ENCODE data around the gene ELAVL3. TPM values are rescaled to one million over a fixed set of nuclear protein-coding genes. Genes with fewer than 3 reads are reported as not detected.

Gene ELAVL3
- total RNA-seq, 1 experiment from 2014 or later: 1.4 TPM

- TF ChIP-seq FOXJ3 (CRISPR knock-in tag; IDR thresholded peaks at IDR 0.05; ENCODE audit: borderline replicate concordance) (no peak), E2F1 (CRISPR knock-in tag; IDR thresholded peaks at IDR 0.05) (no peak), HMGXB4 (CRISPR knock-in tag; IDR thresholded peaks at IDR 0.05) (no peak), PREB (CRISPR knock-in tag; IDR thresholded peaks at IDR 0.05; ENCODE audit: borderline replicate concordance) (no peak), ZNF512 (CRISPR knock-in tag; IDR thresholded peaks at IDR 0.05; ENCODE audit: borderline replicate concordance) (no peak), MYBL2 (CRISPR knock-in tag; IDR thresholded peaks at IDR 0.05) (no peak), E2F5 (CRISPR knock-in tag; IDR thresholded peaks at IDR 0.05) (no peak)
Measured at GRCh38 chr19:11401808-11402543, 78.9 kb downstream of the ELAVL3 start (continued).

Small RNA genes lying within 50 kb of the gene (microRNA-seq; reads per million reads assigned to microRNA genes)
- gene MIR7974 (ENCODE audit: borderline number of aligned reads): 1.0 reads per million

Other genes starting within 250 kb of the ELAVL3 start
- gene ANGPTL8, start 241.4 kb downstream of the ELAVL3 start, total RNA-seq (2021): 0.30 TPM in 1 of 3 replicates, not detected in the others
- 88.8 to 100 TPM (median 90.7 TPM) in 3 replicates for gene DOCK6, start 218.5 kb downstream of the ELAVL3 start, total RNA-seq (2021)
- 0.30 TPM in 1 of 3 replicates, not detected in the others for gene TSPAN16, start 184.9 kb downstream of the ELAVL3 start, total RNA-seq (2021)
- gene RAB3D, start 141.4 kb downstream of the ELAVL3 start, total RNA-seq (2021): 18.9 to 27.8 TPM (median 27.0 TPM) in 3 replicates
- 69.9 to 78.3 TPM (median 76.0 TPM) in 3 replicates for gene TMEM205, start 134.8 kb downstream of the ELAVL3 start, total RNA-seq (2021)
- gene CCDC159, start 134.5 kb downstream of the ELAVL3 start, total RNA-seq (2021): 5.5 to 8.5 TPM (median 6.8 TPM) in 3 replicates
- 7.5 to 9.6 TPM (median 8.4 TPM) in 3 replicates for gene PLPPR2, start 125.6 kb downstream of the ELAVL3 start, total RNA-seq (2021)
- 2.4 to 3.9 TPM (median 3.0 TPM) in 3 replicates for gene SWSAP1, start 106.4 kb downstream of the ELAVL3 start, total RNA-seq (2021)
- gene EPOR, start 96.7 kb downstream of the ELAVL3 start, total RNA-seq (2021): 16.8 to 20.9 TPM (median 20.4 TPM) in 3 replicates
- 69.0 to 88.3 TPM (median 86.0 TPM) in 3 replicates for gene RGL3, start 61.7 kb downstream of the ELAVL3 start, total RNA-seq (2021)
- gene ODAD3, start 45.9 kb downstream of the ELAVL3 start, total RNA-seq (2021): 4.1 to 5.8 TPM (median 4.8 TPM) in 3 replicates
- 396 to 405 TPM (median 402 TPM) in 3 replicates for gene PRKCSH, start 45.4 kb downstream of the ELAVL3 start, total RNA-seq (2021)
- gene ZNF653, start 24.8 kb upstream of the ELAVL3 start, total RNA-seq (2021): 10.3 to 13.4 TPM (median 11.5 TPM) in 3 replicates
- 56.4 to 64.1 TPM (median 61.7 TPM) in 3 replicates for gene ECSIT, start 48.1 kb upstream of the ELAVL3 start, total RNA-seq (2021)
- 16.0 to 18.0 TPM (median 17.4 TPM) in 3 replicates for gene CNN1, start 57.8 kb upstream of the ELAVL3 start, total RNA-seq (2021)
- 70.9 to 86.0 TPM (median 73.4 TPM) in 3 replicates for gene ELOF1, start 78.2 kb upstream of the ELAVL3 start, total RNA-seq (2021)
- gene ACP5, start 96.6 kb upstream of the ELAVL3 start, total RNA-seq (2021): 8.6 to 14.3 TPM (median 11.8 TPM) in 3 replicates
- gene ZNF627, start 116.4 kb upstream of the ELAVL3 start, total RNA-seq (2021): 12.6 to 13.2 TPM (median 12.7 TPM) in 3 replicates

Data from WTC11 (cell line).